GM12878 (cell line): Measurements from ENCODE around the gene S100B. TPM values are rescaled to one million over a fixed set of nuclear protein-coding genes. Genes with fewer than 3 reads are reported as not detected.
"Not testable (repeated sequence)": the region's sequence is repeated elsewhere in the genome, so short reads cannot be mapped to it uniquely, and the experiment has no call there.

Experiments
- ATAC-seq: fragments of 200-7000 bp; cut with Tn5 transposase; 3 replicates; pipeline ENCODE4 v1.9.1; 2020; ENCODE audit warnings: mild to moderate bottlenecking, moderate library complexity
- BruUV-seq: library from RNA; stranded (reverse); fragments of 400-500 nt; replicated peaks from 2 replicates; lab custom pipeline; 2021; lab: Mats Ljungman, UMichigan
- CTCF ChIA-PET: fragments of 300-600 bp; sonication (Branson Sonifier 250); formaldehyde crosslinking; extraction: SDS; loops from one replicate; lab custom pipeline; 2021; ENCODE audit warnings: inconsistent platforms; lab: Yijun Ruan, JAX
- POLR2A ChIA-PET: fragments of 350-600 bp; formaldehyde crosslinking; extraction: SDS; loops from one replicate; lab custom pipeline; 2021; ENCODE audit warnings: inconsistent platforms; lab: Charles Lee
- RAD21 ChIA-PET: fragments of 300-600 bp; sonication (Branson Sonifier 250); formaldehyde crosslinking; loops from one replicate; lab custom pipeline; 2023; ENCODE audit warnings: antibody characterized with exemption; ENCODE audit not compliant: unreplicated experiment; lab: Charles Lee
- SMC1A ChIA-PET: fragments of 300-600 bp; sonication (Branson Sonifier 250); formaldehyde crosslinking; loops from one replicate; lab custom pipeline; 2023; ENCODE audit not compliant: unreplicated experiment, uncharacterized antibody; lab: Charles Lee
- DNase-seq: peaks from one replicate; pipeline ENCODE4 v3.0.0-alpha.2; 2011; ENCODE audit warnings: low read depth, low spot score
- FAIRE-seq: peaks from 3 replicates; lab custom pipeline; 2011; peaks lifted over from hg19 to GRCh38; lab: Jason Lieb, UNC
- H2AFZ ChIP-seq: 2 replicates; pipeline ENCODE4 v1.6.0; 2011; ENCODE audit warnings: low read depth, low read length, control low read depth; ENCODE audit not compliant: control insufficient read depth
- H3K27ac ChIP-seq: 2 replicates; pipeline ENCODE4 v1.5.1; 2011; ENCODE audit warnings: control low read depth; ENCODE audit not compliant: control insufficient read depth, insufficient read depth
- H3K27me3 ChIP-seq, 2 experiments: replicated peaks in 1 of 2; 2 replicates each; pipeline versions ENCODE4 v1.6.0 to v1.6.1; 2011; ENCODE audit warnings: low read length in 1 of 2; ENCODE audit not compliant: control insufficient read depth in 2 of 2, insufficient read depth in 2 of 2
- H3K36me3 ChIP-seq, 2 experiments: 2 replicates each; pipeline ENCODE4 v1.5.1; 2011; ENCODE audit warnings: low read length in 1 of 2; ENCODE audit not compliant: control insufficient read depth in 2 of 2, insufficient read depth in 2 of 2
- H3K4me1 ChIP-seq: 2 replicates; pipeline ENCODE4 v1.6.1; 2011; ENCODE audit warnings: mild to moderate bottlenecking, low read length, moderate library complexity, mixed read lengths; ENCODE audit not compliant: control insufficient read depth, insufficient read depth
- H3K4me2 ChIP-seq: 2 replicates; pipeline ENCODE4 v1.6.0; 2011; ENCODE audit warnings: control low read depth; ENCODE audit not compliant: control insufficient read depth, insufficient read depth
- H3K4me3 ChIP-seq: fragments of 200-600 bp; sonication (generic); 2 replicates; pipeline ENCODE4 v1.5.1; 2016
- H3K79me2 ChIP-seq: 2 replicates; pipeline ENCODE4 v1.6.0; 2011; ENCODE audit warnings: low read length; ENCODE audit not compliant: control insufficient read depth, insufficient read depth
- H3K9ac ChIP-seq: 2 replicates; pipeline ENCODE4 v1.8.0; 2011; ENCODE audit warnings: low read length, control low read depth, mixed read lengths; ENCODE audit not compliant: control insufficient read depth, insufficient read depth
- H3K9me3 ChIP-seq: replicated peaks from 3 replicates; pipeline ENCODE4 v1.5.1; 2011; ENCODE audit warnings: mild to moderate bottlenecking, low read length; ENCODE audit not compliant: control insufficient read depth, insufficient read depth
- H4K20me1 ChIP-seq: 2 replicates; pipeline ENCODE4 v1.6.0; 2011; ENCODE audit not compliant: control insufficient read depth, insufficient read depth
- FOXK2 ChIP-seq: fragments of 450-650 bp; IDR thresholded peaks from 2 replicates; pipeline ENCODE4 v1.6.1; 2017; ENCODE audit warnings: mild to moderate bottlenecking, moderate library complexity
- FOXM1 ChIP-seq: IDR thresholded peaks from 2 replicates; pipeline ENCODE4 v1.6.1; 2012; ENCODE audit warnings: low read depth, mild to moderate bottlenecking, inconsistent platforms, low read length, moderate library complexity
- MTA3 ChIP-seq: IDR thresholded peaks from 2 replicates; pipeline ENCODE4 v1.6.1; 2012; ENCODE audit warnings: low read length, inconsistent platforms, borderline replicate concordance
- RBBP5 ChIP-seq: fragments of 200-600 bp; sonication (generic); conservative IDR thresholded peaks from 2 replicates; pipeline ENCODE4 v1.6.1; 2016
- WRNIP1 ChIP-seq: IDR thresholded peaks from 2 replicates; pipeline ENCODE4 v1.6.1; 2011; ENCODE audit warnings: low read depth, low read length, improper control_type of control experiment, borderline replicate concordance
- ZNF384 ChIP-seq: IDR thresholded peaks from 2 replicates; pipeline ENCODE4 v1.6.1; 2012; ENCODE audit warnings: low read depth, mild to moderate bottlenecking, low read length, improper control_type of control experiment, borderline replicate concordance
- ZSCAN29 ChIP-seq: fragments of 450-650 bp; IDR thresholded peaks from 2 replicates; pipeline ENCODE4 v1.6.1; 2017; ENCODE audit warnings: mild to moderate bottlenecking, moderate library complexity
- WGBS: methylation state at CpG from one replicate; pipeline ENCODE4 v1.1.6; 2016; ENCODE audit warnings: low lambda C conversion rate; ENCODE audit not compliant: insufficient replicate concordance, insufficient coverage; ENCODE audit errors: missing lambda C conversion rate; 5-methylcytosine and 5-hydroxymethylcytosine counted together
- in situ Hi-C: fragments of 300-500 bp; cut with MboI; formaldehyde crosslinking; loops from 9 replicates; pipeline ENCODE4 v1.14.3; 2018; ENCODE audit warnings: mixed read lengths
- intact Hi-C: fragments of 100-400 bp; cut with micrococcal nuclease; formaldehyde crosslinking; loops from one replicate; pipeline ENCODE4 v1.14.2; 2022; ENCODE audit not compliant: unreplicated experiment
- polyA plus RNA-seq, 11 experiments: library from polyadenylated mRNA; depleted of rRNA in 4 of 11; unstranded in 6 of 11; stranded (reverse) in 5 of 11; fragments of >200 nt; fragmentation: Nextera tagmentation in 4 of 11; fragmentation: Illumina TruSeq in 1 of 11; extraction: Ambion mirVana in 4 of 11; extraction: Trizol in 1 of 11; gene quantifications; 1 replicate in 1 of 11; 2 replicates in 10 of 11; pipeline versions ENCODE4 v1.2.1 to v1.2.3, GENCODE V29; 2011 to 2016; ENCODE audit warnings: inconsistent platforms in 2 of 11, missing spikeins in 2 of 11, low read depth in 1 of 11
- total RNA-seq, 4 experiments: library from RNA; depleted of rRNA in 3 of 4; stranded (reverse); fragments of >200 nt in 3 of 4; fragmentation: Illumina TruSeq in 1 of 4; extraction: Trizol in 1 of 4; gene quantifications; 2 replicates each; pipeline versions ENCODE4 v1.2.1 to v1.2.3, GENCODE V29; 2013 to 2021
- TF ChIP-seq, protein P1 (sequence below): IDR thresholded peaks from 2 replicates; pipeline ENCODE4 v1.6.1; 2012; ENCODE audit warnings: low read length, inconsistent platforms
- TF ChIP-seq, protein P2 (sequence below): IDR thresholded peaks from 2 replicates; pipeline ENCODE4 v1.6.1; 2011; ENCODE audit warnings: low read depth, mild to moderate bottlenecking, low read length, moderate library complexity, borderline replicate concordance; ENCODE audit errors: extremely low read depth

S100B gene
- total and polyA plus RNA-seq, 10 of the 15 experiments (the other 5 are each of a cell fraction or from before 2014, with no cell fraction given) = 0.11 to 0.22 TPM; not detected in 8

DNA sequence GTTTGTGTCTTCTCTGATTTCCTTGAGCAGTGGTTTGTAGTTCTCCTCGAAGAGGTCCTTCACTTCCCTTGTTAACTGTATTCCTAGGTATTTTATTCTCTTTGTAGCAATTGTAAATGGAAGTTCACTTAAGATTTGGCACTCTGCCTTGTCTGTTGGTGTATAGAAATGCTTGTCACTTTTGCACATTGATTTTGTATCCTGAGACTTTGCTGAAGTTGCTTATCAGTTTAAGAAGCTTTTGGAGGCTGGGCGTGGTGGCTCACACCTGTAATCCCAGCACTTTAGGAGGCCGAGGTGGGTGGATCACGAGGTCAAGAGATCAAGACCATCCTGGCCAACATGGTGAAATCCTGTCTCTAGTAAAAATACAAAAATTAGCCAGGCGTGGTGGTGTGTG is 27.1 kb downstream of the S100B start:
- H3K4me1 ChIP-seq, DNase-seq, H3K79me2 ChIP-seq, in situ Hi-C loops, H3K27ac ChIP-seq, SMC1A ChIA-PET, ATAC-seq, H2AFZ ChIP-seq, H3K9ac ChIP-seq, H3K36me3 ChIP-seq, H3K4me3 ChIP-seq, intact Hi-C loops, H3K9me3 ChIP-seq, RAD21 ChIA-PET, H3K27me3 ChIP-seq, BruUV-seq, FAIRE-seq, POLR2A ChIA-PET, H4K20me1 ChIP-seq, H3K4me2 ChIP-seq, CTCF ChIA-PET: not testable (repeated sequence)
- 71% methylated on average over 5 of the region's 5 CpGs for WGBS

DNA sequence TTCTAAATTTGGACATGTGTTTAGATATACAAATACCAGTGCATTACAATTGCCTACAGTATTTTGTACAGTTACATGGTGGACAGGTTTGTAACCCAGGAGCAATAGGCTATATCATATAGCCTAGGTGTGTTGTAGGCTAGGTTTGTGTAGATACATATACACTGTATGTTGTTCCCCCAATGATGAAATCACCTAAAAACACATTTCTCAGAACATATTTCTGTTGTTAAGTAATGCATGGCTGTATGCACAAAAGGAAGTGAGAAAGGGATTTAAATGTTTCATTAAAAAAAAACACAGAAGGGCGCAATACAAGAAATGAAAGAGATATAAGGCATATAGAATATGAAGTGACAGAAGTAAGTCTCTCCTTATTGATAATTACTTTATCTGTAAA is 32.0 kb downstream of the S100B start:
- Histone ChIP-seq H3K36me3 (peaks cover 0 to 10% of the 10 kb centered on the region in 2 experiments; a peak in 2 of 4 replicates), H3K27ac (no peak overlapping the region), H3K79me2 (no peaks in the 10 kb centered on the region), H3K4me3 (no peak overlapping the region), H3K27me3 (no peaks in the 10 kb centered on the region), H3K9me3 (peaks cover 8% of the 10 kb centered on the region; the same call in 2 of the 3 replicates), H4K20me1 (no peaks in the 10 kb centered on the region), H3K4me2 (no peak overlapping the region), H3K9ac (no peak overlapping the region), H3K4me1 (no peaks in the 10 kb centered on the region), H2AFZ (no peak overlapping the region)
- in situ Hi-C loops (no loop called here), intact Hi-C loops (no loop called here)
- ChIA-PET RAD21 (no interaction called here), CTCF (no interaction called here), SMC1A (interaction anchor here (1.0 kb wide), 1 partner anchor 173 kb away, joined by 3 read pairs; no protein-coding TSS in a partner anchor), POLR2A (no interaction called here)
- no TSS peak for BruUV-seq
- DNase-seq = no peak
- no peak for FAIRE-seq
- WGBS = 95% methylated on average over 1 of the region's 1 CpG
- no peak for TF ChIP-seq FOXK2
- no peak for TF ChIP-seq MTA3
- TF ChIP-seq WRNIP1 = no peak
- TF ChIP-seq, protein P1, sequence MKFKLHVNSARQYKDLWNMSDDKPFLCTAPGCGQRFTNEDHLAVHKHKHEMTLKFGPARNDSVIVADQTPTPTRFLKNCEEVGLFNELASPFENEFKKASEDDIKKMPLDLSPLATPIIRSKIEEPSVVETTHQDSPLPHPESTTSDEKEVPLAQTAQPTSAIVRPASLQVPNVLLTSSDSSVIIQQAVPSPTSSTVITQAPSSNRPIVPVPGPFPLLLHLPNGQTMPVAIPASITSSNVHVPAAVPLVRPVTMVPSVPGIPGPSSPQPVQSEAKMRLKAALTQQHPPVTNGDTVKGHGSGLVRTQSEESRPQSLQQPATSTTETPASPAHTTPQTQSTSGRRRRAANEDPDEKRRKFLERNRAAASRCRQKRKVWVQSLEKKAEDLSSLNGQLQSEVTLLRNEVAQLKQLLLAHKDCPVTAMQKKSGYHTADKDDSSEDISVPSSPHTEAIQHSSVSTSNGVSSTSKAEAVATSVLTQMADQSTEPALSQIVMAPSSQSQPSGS = no peak
- TF ChIP-seq ZNF384 = no peak
- TF ChIP-seq ZSCAN29 = no peak
- TF ChIP-seq, protein P2, sequence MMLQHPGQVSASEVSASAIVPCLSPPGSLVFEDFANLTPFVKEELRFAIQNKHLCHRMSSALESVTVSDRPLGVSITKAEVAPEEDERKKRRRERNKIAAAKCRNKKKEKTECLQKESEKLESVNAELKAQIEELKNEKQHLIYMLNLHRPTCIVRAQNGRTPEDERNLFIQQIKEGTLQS = no peak
- no peak for TF ChIP-seq RBBP5
- no peak for TF ChIP-seq FOXM1
- no peak for ATAC-seq
